CD4-positive, CD25-positive, alpha-beta regulatory T cell (primary cell): Measurements from ENCODE around the gene IL36RN. TPM values are rescaled to one million over a fixed set of nuclear protein-coding genes. Genes with fewer than 3 reads are reported as not detected.

Experiments
- ATAC-seq, 2 donors: fragments of 150-1000 bp; cut with Tn5 transposase; one replicate each; pipeline ENCODE4 v1.10.0; 2021; ENCODE audit warnings: low read depth in 2 of 2, moderate number of reproducible peaks in 2 of 2, moderate library complexity in 1 of 2
- DNase-seq, 3 donors: peaks; one replicate each; pipeline versions ENCODE4 v3.0.0 to v3.0.0-alpha.2; 2012 to 2022; ENCODE audit warnings: mixed read lengths in 1 of 3
- H3K27ac ChIP-seq: one replicate; pipeline ENCODE4 v1.7.0; 2013; ENCODE audit warnings: mild to moderate bottlenecking, low read length; ENCODE audit not compliant: insufficient read depth, poor library complexity, severe bottlenecking
- H3K27me3 ChIP-seq: one replicate; pipeline ENCODE4 v1.7.0; 2013; ENCODE audit warnings: low read length; ENCODE audit not compliant: control insufficient read depth, insufficient read depth
- H3K36me3 ChIP-seq: one replicate; pipeline ENCODE4 v1.7.0; 2013; ENCODE audit warnings: mild to moderate bottlenecking, low read length, moderate library complexity; ENCODE audit not compliant: control insufficient read depth, insufficient read depth
- H3K4me1 ChIP-seq: 2 replicates; pipeline ENCODE4 v1.7.0; 2013; ENCODE audit warnings: mild to moderate bottlenecking, low read length; ENCODE audit not compliant: insufficient read depth, control insufficient read depth, poor library complexity, severe bottlenecking
- H3K4me3 ChIP-seq: one replicate; pipeline ENCODE4 v1.7.0; 2013; ENCODE audit warnings: low read depth, mild to moderate bottlenecking, low read length, moderate library complexity
- H3K9me3 ChIP-seq, 2 experiments: 1 replicate in 1 of 2; 2 replicates in 1 of 2; pipeline ENCODE4 v1.7.0; 2013; ENCODE audit warnings: low read length in 2 of 2, mild to moderate bottlenecking in 1 of 2, moderate library complexity in 1 of 2; ENCODE audit not compliant: control insufficient read depth in 2 of 2
- H3K27ac Mint-ChIP-seq, 3 donors: one replicate each; pipeline ENCODE4 v1.8.0; 2020 to 2022; ENCODE audit warnings: mild to moderate bottlenecking in 3 of 3, mixed read lengths in 3 of 3, moderate library complexity in 2 of 3
- H3K27me3 Mint-ChIP-seq: one replicate; pipeline ENCODE4 v1.8.0; 2022; ENCODE audit warnings: mild to moderate bottlenecking, mixed read lengths
- H3K36me3 Mint-ChIP-seq: one replicate; pipeline ENCODE4 v1.8.0; 2020; ENCODE audit warnings: mixed read lengths
- H3K4me1 Mint-ChIP-seq, 4 donors: one replicate each; pipeline ENCODE4 v1.8.0; 2020 to 2022; ENCODE audit warnings: mixed read lengths in 4 of 4, mild to moderate bottlenecking in 1 of 4
- H3K4me3 Mint-ChIP-seq, 4 donors: one replicate each; pipeline ENCODE4 v1.8.0; 2020 to 2022; ENCODE audit warnings: mild to moderate bottlenecking in 4 of 4, mixed read lengths in 4 of 4, moderate library complexity in 3 of 4
- H3K9me3 Mint-ChIP-seq, 7 donors: one replicate each; pipeline ENCODE4 v1.8.0; 2020 to 2022; ENCODE audit warnings: mixed read lengths in 7 of 7, mild to moderate bottlenecking in 3 of 7, moderate library complexity in 2 of 7
- polyA plus RNA-seq, 4 donors: library from polyadenylated mRNA; unstranded; fragments of 300-500 nt; fragmentation: Illumina TruSeq; gene quantifications; one replicate each; pipeline ENCODE4 v1.2.3, GENCODE V29; 2021
- total RNA-seq: library from RNA; stranded (reverse); gene quantifications from one replicate; pipeline ENCODE4 v1.2.3, GENCODE V29; 2022

Gene IL36RN
- total and polyA plus RNA-seq, 5 donors from 2014 or later: not detected

GRCh38 chr2:113068249-113068648 is 9.3 kb downstream of the IL36RN start:
- no peak for ATAC-seq
- H3K9me3 Mint-ChIP-seq: peaks cover 0 to 2% (median 0%) of the 10 kb centered on the region in 7 donors
- no peak overlapping the region for H3K4me3 ChIP-seq
- no peak for DNase-seq
- no peaks in the 10 kb centered on the region for H3K36me3 ChIP-seq
- no peaks in the 10 kb centered on the region for H3K4me1 ChIP-seq
- H3K27ac ChIP-seq: no peak overlapping the region
- H3K36me3 Mint-ChIP-seq: no peaks in the 10 kb centered on the region
- H3K27ac Mint-ChIP-seq: no peak overlapping the region
- no peaks in the 10 kb centered on the region for H3K4me1 Mint-ChIP-seq
- no peaks in the 10 kb centered on the region for H3K9me3 ChIP-seq
- peaks cover 8% of the 10 kb centered on the region for H3K27me3 Mint-ChIP-seq
- H3K4me3 Mint-ChIP-seq: no peak overlapping the region
- H3K27me3 ChIP-seq: no peaks in the 10 kb centered on the region

- H3K4me1 ChIP-seq: no peaks in the 10 kb centered on the region
- H3K27me3 Mint-ChIP-seq: peaks cover 12% of the 10 kb centered on the region
- no peak overlapping the region for H3K4me3 ChIP-seq
- no peaks in the 10 kb centered on the region for H3K4me1 Mint-ChIP-seq
- H3K9me3 Mint-ChIP-seq: peaks cover 0 to 2% (median 0%) of the 10 kb centered on the region in 7 donors
- H3K27ac ChIP-seq: no peak overlapping the region
- H3K9me3 ChIP-seq: no peaks in the 10 kb centered on the region
- no peaks in the 10 kb centered on the region for H3K36me3 Mint-ChIP-seq
- ATAC-seq: no peak
- H3K27me3 ChIP-seq: no peaks in the 10 kb centered on the region
- no peak overlapping the region for H3K27ac Mint-ChIP-seq
- no peak overlapping the region for H3K4me3 Mint-ChIP-seq
- no peak for DNase-seq
- H3K36me3 ChIP-seq: no peaks in the 10 kb centered on the region
Measured at GRCh38 chr2:113068706-113069485, 9.9 kb downstream of the IL36RN start.

DNA sequence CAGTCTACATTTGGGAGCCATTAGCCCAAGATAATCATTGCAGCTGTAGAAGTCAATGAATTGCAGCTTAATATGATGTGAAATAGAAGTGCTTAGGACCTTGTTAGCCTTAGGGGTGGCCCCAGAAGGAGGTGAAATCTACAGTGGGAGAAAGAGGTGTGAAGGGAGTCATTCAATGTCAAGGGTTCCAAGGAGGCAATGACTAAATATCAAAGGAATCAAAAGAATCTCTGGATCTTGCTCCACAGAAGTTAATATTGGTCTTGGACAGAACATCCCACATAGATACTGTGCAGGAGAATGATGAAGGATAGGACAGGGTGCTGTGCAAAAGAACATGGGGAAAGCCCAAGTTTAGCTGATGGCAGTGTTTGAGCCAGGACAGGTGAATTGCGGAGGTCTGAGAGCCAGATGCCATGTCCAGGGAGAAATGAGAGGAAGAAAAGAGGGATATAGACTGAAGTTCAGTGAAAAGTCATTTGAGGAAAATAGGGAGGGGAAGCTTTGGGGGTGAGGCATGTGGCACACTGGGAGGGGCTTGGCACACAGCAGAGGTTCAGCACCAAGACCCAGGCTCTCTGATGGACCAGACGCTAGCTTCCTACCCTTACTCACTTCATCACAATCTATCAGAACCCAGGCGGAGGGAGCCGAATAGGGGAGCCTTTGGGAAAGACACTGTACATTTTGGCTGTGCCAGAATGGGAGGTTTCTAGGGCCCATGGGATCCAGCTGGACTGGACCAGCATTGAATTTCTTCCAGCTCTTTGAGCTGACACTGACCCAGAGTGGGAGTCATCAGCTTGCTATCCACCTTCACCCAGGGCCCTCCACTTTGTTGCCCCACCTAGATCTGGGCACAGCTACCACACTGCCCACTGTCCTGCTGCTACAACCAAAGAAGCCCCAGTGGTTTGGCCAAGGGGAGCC is 10.9 kb downstream of the IL36RN start:
- no peaks in the 10 kb centered on the region for H3K36me3 Mint-ChIP-seq
- Histone ChIP-seq H3K4me3 (no peak overlapping the region), H3K4me1 (no peaks in the 10 kb centered on the region), H3K9me3 (no peaks in the 10 kb centered on the region), H3K27ac (no peak overlapping the region), H3K27me3 (no peaks in the 10 kb centered on the region), H3K36me3 (no peaks in the 10 kb centered on the region)
- H3K27ac Mint-ChIP-seq: no peak overlapping the region
- H3K4me1 Mint-ChIP-seq: peaks cover 0 to 3% (median under 1%) of the 10 kb centered on the region in 4 donors
- DNase-seq: no peak
- peaks cover 0 to 2% (median 0%) of the 10 kb centered on the region in 7 donors for H3K9me3 Mint-ChIP-seq
- ATAC-seq: no peak
- H3K27me3 Mint-ChIP-seq: peaks cover 12% of the 10 kb centered on the region
- H3K4me3 Mint-ChIP-seq: no peak overlapping the region

DNA sequence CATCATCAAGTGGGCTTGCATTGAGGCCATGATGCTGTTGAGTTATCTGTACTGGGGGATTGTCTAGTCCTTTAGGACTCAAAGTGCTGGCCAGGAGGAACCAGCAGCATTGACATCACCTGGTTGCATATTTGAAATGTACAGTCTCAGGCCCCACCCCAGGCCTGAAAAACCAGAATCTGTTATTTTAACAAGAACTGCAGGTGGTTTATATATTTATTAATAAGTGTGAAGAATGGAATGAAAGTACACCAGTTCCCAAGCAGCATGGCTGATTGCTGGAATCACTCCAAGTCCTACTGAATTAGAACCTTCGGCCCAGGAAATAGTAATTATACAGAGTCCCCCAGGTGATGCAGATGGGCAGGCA is 11.6 kb downstream of the IL36RN start:
- Histone ChIP-seq H3K4me3 (no peak overlapping the region), H3K27ac (no peak overlapping the region), H3K9me3 (no peaks in the 10 kb centered on the region), H3K27me3 (no peaks in the 10 kb centered on the region), H3K36me3 (no peaks in the 10 kb centered on the region), H3K4me1 (no peaks in the 10 kb centered on the region)
- H3K27ac Mint-ChIP-seq: no peak overlapping the region
- ATAC-seq: no peak
- H3K4me1 Mint-ChIP-seq: peaks cover 0 to 9% (median 3%) of the 10 kb centered on the region in 4 donors
- H3K9me3 Mint-ChIP-seq: peaks cover 0 to 3% (median 0%) of the 10 kb centered on the region in 7 donors
- H3K27me3 Mint-ChIP-seq: peaks cover 12% of the 10 kb centered on the region
- no peak overlapping the region for H3K4me3 Mint-ChIP-seq
- H3K36me3 Mint-ChIP-seq: no peaks in the 10 kb centered on the region
- no peak for DNase-seq

- no peak for DNase-seq
- H3K27ac Mint-ChIP-seq: no peak overlapping the region
- Histone ChIP-seq H3K36me3 (no peaks in the 10 kb centered on the region), H3K4me3 (no peak overlapping the region), H3K27ac (no peak overlapping the region), H3K4me1 (no peaks in the 10 kb centered on the region), H3K9me3 (no peaks in the 10 kb centered on the region), H3K27me3 (no peaks in the 10 kb centered on the region)
- peaks cover 21% of the 10 kb centered on the region for H3K27me3 Mint-ChIP-seq
- H3K9me3 Mint-ChIP-seq: peaks cover 0 to 3% (median 0%) of the 10 kb centered on the region in 7 donors
- no peak overlapping the region for H3K4me3 Mint-ChIP-seq
- no peak for ATAC-seq
- no peaks in the 10 kb centered on the region for H3K36me3 Mint-ChIP-seq
- peaks cover 0 to 9% (median 3%) of the 10 kb centered on the region in 4 donors for H3K4me1 Mint-ChIP-seq
Measured at GRCh38 chr2:113072584-113072983, 13.6 kb downstream of the IL36RN start.

- Mint-ChIP-seq H3K9me3 (peaks cover 0 to 3% (median 0%) of the 10 kb centered on the region in 7 donors), H3K4me3 (no peak overlapping the region), H3K27ac (peak overlapping the region in 1 of 3 donors; percentile 28), H3K4me1 (peaks cover 0 to 9% (median 3%) of the 10 kb centered on the region in 4 donors), H3K27me3 (peaks cover 21% of the 10 kb centered on the region), H3K36me3 (no peaks in the 10 kb centered on the region)
- Histone ChIP-seq H3K27me3 (no peaks in the 10 kb centered on the region), H3K36me3 (no peaks in the 10 kb centered on the region), H3K27ac (no peak overlapping the region), H3K9me3 (no peaks in the 10 kb centered on the region), H3K4me3 (no peak overlapping the region), H3K4me1 (no peaks in the 10 kb centered on the region)
- DNase-seq (no peak), ATAC-seq (no peak)
Measured at GRCh38 chr2:113073325-113073834, 14.4 kb downstream of the IL36RN start.

DNA sequence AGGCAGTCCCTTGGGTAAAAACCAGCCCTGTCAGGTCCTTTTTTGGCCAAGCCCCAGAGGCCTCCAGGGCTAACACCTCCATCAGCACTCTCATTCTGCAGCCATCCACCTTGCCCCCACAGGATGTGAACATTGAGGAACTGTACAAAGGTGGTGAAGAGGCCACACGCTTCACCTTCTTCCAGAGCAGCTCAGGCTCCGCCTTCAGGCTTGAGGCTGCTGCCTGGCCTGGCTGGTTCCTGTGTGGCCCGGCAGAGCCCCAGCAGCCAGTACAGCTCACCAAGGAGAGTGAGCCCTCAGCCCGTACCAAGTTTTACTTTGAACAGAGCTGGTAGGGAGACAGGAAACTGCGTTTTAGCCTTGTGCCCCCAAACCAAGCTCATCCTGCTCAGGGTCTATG is 16.0 kb downstream of the IL36RN start:
- H3K9me3 ChIP-seq: no peaks in the 10 kb centered on the region
- H3K27ac ChIP-seq: no peak overlapping the region
- Mint-ChIP-seq H3K36me3 (no peaks in the 10 kb centered on the region), H3K27me3 (peaks cover 29% of the 10 kb centered on the region), H3K27ac (peak overlapping the region in 2 of 3 donors; percentile 62 to 67), H3K9me3 (peaks cover 0 to 3% (median 0%) of the 10 kb centered on the region in 7 donors), H3K4me1 (peaks cover 0 to 9% (median 3%) of the 10 kb centered on the region in 4 donors), H3K4me3 (no peak overlapping the region)
- DNase-seq: peak in 1 of 3 donors; percentile 20
- H3K4me1 ChIP-seq: no peaks in the 10 kb centered on the region
- peak; percentile 31 to 54 for ATAC-seq
- no peak overlapping the region for H3K4me3 ChIP-seq
- H3K27me3 ChIP-seq: no peaks in the 10 kb centered on the region
- no peaks in the 10 kb centered on the region for H3K36me3 ChIP-seq
